IMR-90 (cell line): ENCODE measurements around the gene UBE2K.

ENCODE experiments used
- BHLHE40 ChIP-seq: fragments of 150-350 bp; IDR thresholded peaks from 2 replicates; pipeline ENCODE4 v1.6.1; 2016; ENCODE audit warnings: mild to moderate bottlenecking, low read depth, low read length
- CHD1 ChIP-seq: IDR thresholded peaks from 2 replicates; pipeline ENCODE4 v1.6.1; 2012; ENCODE audit warnings: low read depth, low read length, improper control_type of control experiment
- POLR2A ChIP-seq: IDR thresholded peaks from 2 replicates; pipeline ENCODE4 v1.6.1; 2012; ENCODE audit warnings: mild to moderate bottlenecking, low read depth, low read length
- RAD21 ChIP-seq: IDR thresholded peaks from 2 replicates; pipeline ENCODE4 v1.6.1; 2012; ENCODE audit warnings: low read length, improper control_type of control experiment
- USF2 ChIP-seq: fragments of 150-350 bp; IDR thresholded peaks from 2 replicates; pipeline ENCODE4 v1.6.1; 2017; ENCODE audit warnings: mild to moderate bottlenecking, antibody characterized with exemption, low read length, low read depth
- TF ChIP-seq, protein P1 (sequence below): conservative IDR thresholded peaks from 2 replicates; pipeline ENCODE4 v1.5.1; 2012; ENCODE audit warnings: mild to moderate bottlenecking, low read depth, low read length, improper control_type of control experiment

DNA sequence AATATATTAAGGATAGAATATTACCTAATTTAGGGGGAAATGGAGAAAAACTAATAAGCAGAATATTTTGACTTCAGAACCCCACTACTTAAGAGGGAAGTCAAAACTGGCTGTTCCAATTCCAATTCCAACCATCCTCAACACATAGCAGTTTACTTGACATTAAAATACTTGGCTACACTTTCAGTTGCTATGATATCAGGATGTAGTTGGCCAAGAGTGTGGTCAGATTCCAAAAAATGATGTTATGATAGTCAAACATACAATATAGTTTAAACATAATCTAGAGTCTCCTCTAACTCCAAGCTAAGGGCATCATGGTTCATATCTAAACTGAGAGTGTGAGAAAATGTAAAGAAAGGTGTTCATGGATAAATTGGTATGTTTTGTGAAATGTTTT, 42.7 kb upstream of the UBE2K start:
- TF ChIP-seq, protein P1, sequence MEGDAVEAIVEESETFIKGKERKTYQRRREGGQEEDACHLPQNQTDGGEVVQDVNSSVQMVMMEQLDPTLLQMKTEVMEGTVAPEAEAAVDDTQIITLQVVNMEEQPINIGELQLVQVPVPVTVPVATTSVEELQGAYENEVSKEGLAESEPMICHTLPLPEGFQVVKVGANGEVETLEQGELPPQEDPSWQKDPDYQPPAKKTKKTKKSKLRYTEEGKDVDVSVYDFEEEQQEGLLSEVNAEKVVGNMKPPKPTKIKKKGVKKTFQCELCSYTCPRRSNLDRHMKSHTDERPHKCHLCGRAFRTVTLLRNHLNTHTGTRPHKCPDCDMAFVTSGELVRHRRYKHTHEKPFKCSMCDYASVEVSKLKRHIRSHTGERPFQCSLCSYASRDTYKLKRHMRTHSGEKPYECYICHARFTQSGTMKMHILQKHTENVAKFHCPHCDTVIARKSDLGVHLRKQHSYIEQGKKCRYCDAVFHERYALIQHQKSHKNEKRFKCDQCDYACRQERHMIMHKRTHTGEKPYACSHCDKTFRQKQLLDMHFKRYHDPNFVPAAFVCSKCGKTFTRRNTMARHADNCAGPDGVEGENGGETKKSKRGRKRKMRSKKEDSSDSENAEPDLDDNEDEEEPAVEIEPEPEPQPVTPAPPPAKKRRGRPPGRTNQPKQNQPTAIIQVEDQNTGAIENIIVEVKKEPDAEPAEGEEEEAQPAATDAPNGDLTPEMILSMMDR, result no peak
- TF ChIP-seq USF2, result no peak
- no peak for TF ChIP-seq POLR2A
- no peak for TF ChIP-seq CHD1
- TF ChIP-seq BHLHE40, result no peak
- TF ChIP-seq RAD21, result no peak
